HG03060 (cell line): ENCODE results near the gene PLCB1.

Experiments
- ATAC-seq: cut with Tn5 transposase; IDR thresholded peaks from one replicate; pipeline ENCODE4 v1.9.1; 2021; ENCODE audit warnings: low read depth, moderate number of reproducible peaks; ENCODE audit not compliant: unreplicated experiment

The PLCB1 gene

DNA sequence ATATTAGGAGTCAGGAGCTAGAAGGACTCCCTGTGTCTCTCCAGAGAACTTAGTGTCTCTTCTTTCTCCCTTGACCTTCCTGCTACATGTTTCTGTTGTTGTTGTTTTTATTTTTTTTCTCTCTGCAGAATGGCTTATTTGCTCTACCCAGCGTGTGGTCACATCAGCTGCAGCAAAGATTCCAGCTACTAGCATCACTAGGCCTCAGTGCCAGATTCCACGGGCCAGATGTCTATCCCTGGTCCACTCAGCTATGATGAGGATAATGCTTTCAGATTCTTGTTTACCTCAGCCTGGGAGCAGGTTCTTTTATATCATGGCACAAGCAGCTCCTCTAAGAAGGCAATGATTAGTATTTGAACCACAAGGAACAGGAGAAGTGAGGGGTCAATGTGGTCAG lies 110.0 kb downstream of the PLCB1 start:
- no peak for ATAC-seq

DNA sequence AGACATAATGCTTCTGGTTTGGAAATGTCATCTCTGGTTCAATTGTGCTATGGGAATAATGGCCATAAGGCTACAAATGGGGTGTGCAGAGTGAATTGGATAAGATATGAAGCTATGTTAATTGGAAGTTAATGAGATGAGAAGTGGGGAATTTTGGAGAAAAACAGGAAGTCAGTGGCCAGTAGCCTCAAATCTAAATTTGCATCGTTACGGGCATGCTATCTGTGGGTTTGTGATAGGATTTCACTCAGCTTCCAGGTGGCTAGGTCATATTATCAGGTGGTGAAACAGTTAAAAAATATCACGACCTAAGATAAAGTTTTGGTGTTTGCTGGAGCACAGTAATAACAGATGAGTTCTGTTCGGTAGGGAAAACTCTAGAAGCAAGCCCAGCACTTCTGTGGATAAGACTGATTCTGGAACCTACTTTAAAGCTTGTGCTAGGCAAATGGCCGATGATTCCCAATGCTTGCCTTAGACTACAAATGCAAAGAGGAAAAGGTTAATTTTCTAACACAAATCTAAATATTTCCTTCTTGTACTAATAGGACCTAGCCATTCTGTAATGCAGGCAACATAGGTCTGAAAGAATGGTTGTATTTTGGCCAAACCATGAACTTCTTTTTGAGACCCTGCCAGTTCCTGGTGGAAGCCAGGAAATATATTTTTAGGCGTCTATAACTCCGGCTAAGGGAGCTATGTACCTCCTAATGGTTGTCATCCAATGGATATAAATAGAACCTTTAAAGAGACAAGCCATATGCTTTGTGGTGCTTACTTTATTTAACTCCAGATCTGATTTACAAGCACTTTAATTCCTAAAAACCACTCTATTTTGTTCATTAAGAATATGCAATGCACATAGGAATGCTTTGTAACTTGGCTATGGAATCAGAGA lies 111.0 kb downstream of the PLCB1 start:
- ATAC-seq = no peak

DNA sequence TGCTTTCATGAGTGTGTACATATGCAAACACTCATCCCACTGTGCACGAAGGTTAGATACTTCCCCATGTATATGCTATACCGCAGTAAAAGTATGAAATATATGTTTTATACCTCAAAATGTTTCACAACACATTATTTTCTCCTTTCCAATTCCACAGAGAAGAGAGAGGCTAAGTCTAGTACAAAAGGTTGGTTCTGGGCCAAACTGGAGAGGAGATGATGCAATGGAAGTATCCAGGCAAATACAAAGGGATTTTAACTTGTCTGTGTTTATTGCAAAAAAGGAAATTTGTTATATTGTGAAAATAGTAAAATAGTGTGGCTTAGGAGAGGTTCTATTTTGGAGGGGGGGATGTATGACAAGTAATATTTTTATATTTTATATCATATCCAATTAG lies 112.6 kb downstream of the PLCB1 start:
- ATAC-seq = no peak

DNA sequence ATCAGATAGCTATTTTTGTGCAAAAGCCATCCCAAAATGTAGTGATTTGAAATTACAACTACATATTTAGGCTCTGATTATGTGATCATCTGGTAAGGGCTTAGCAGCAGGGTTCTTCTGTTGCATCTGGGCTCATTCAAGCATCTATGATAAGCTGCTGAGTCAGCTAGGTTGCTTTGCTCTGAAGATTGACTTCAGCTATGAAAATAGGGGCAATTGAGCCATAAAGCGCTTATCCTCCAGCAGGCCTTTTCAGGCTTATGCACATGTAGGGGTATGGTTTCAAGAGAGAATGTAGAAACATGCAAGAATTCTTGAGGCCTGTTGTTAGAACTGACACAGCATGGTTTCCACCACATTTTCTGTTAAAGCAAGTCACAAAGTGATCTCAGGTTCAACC lies 114.1 kb downstream of the PLCB1 start:
- no peak for ATAC-seq

DNA sequence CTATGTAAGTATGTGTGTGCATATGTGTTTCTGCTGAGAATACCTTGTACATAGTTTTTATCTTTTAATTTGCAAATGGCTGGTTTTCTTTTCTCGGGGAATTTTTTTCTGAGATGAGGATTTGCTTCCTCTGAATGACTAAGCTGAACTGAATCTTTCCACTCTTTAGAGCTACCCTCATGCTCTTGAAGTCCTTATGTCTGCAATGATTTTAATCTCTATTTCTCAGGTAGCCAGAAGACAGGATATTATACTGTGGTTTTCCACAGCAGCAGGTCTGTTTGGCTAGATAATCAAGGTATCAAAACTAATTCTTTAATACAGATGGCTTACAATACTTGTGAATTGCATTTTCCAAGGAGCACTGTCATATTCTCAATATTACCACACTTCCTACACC lies 114.7 kb downstream of the PLCB1 start:
- ATAC-seq = no peak

DNA sequence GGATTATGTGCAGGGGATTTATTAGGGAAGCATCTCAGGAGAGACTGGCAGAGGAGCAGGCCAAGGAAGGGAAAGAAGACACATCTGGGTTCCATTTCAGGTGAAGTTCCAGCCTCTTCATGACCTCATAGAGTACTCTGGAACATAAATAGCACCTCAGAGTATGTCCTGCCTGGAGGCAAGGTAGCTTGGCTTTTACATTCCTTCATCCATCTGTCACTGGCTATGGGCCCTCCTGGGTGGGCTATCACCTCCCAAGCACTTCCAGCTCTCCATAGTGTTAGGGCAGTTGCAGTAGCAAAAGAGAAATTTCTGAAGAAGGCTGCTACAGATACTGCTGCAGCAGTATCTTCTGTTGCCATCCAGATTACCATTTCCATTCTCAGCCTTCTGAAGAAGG lies 116.0 kb downstream of the PLCB1 start:
- no peak for ATAC-seq

DNA sequence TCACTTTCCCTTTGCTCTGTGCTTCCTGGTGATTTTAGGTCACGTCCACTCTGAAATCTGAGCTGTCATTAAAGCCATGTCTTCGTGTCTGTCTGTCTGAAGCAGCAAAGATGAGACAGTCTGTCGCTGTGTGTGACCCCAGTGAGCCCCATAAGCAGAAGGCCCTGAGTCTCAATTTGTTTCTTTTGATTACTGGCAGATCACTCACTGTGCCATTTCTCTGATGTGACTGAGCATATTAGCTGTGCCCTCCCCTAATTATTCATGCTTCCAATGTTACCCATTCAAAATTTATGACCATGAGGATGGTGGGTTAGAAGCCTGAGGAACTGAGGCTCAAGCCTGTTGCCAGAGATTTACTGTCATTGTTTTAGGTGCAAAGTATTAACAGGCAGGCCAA lies 117.6 kb downstream of the PLCB1 start:
- ATAC-seq = no peak

DNA sequence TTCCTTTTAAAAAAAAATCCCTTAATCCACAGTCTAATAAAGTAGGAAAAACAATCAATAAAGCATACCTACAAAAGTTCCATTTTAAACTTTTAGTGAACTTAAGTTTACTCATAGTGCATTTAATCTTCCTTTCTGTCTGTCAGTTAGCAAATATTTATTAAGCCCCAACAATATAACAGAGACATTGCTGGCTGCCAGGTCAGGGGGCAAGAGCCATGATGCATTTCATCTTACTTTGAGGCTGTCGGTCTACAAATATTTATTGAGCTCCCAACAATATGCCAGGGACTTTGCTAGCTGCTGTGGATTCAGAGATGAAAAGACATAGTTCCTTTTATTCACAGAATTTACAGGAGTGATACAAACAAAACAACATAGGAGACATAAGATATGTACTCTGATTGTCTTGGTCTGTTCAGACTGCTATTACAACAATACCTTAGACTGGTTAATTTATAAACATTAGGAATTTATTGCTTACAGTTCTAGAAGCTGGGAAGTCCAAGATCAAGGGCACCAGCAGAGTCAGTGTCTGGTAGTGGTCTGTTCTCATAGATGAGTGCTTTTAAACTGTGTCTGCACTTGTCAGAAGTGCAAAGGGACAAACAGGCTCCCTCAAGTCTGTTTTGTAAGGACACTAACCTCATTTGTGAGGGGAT lies 118.6 kb downstream of the PLCB1 start:
- no peak for ATAC-seq

DNA sequence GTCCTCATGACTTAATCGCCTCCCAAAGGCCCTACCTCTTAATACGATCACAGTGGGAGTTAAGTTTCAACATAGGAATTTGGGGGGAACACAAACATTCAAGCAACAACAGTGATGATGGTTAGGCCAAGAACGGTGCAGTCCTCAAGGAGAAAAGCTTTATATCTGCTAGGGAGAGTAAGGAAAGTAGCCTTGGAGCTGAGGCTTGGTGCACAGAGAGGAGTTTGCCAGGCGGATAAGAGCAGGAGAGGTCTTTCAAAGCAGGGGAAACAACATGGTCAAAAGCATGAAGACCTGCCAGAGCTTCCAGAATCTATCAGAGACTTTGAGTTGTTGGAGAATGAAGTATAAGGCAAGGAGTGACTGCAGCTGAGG lies 119.1 kb downstream of the PLCB1 start:
- no peak for ATAC-seq

DNA sequence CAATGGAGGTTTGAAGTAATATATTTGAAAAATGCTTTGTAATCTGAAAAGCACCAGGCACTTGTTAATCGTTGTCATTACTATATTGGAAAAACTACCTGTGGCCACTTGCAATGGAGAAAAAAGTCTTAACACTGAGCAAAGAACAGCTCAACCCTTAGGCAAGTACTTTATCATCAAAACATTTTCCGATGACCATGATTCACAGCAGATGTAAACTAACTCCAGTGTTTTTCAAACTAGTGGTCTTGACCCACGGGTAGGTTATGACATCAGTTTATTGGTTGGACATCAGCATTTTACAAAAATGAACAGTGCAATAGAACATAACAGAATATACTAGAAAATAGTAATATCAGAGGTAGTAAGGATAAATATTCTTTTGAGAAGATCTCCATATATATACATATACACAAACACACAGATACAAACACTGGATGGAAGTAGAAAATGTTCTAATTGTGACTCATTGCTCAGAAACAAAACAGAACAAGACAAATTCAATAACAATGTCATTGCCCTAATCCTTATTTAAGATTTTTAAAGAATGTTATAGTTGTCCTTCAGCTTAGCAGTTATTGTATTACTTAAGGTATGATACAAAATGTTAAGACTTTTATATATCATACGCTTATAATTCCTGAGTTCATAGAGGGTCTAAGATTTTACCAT lies 123.0 kb downstream of the PLCB1 start:
- no peak for ATAC-seq

DNA sequence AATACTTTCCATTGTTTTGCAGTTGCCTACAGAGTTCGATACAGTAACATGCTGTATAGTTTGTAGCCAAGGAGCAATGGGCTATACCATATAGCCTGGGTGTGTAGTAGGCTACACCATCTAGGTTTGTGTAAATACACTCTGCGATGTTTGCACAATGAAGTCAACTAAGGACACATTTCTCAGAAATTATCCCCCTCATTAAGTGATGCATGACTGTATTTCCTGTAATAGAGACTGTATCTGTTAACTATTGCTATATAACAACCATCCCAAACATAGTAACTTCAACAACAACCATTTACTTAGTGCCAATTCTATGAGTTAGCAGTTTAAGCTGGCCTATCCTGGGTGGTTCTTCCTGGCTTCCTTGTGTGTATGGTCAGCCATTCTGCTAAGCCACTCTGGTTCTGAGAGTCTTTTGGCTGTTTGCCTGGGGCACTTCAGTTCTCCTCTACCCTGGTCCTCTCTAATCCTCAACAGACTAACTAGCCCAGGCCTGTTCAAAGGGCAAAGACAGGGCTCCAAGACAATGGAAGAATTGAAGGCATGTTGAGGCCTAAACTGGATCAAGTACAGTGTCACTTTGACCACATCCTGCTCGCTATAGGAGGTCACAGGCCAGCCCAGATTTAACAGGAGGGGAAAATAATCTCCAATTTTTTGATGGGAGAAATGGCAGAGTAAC lies 124.0 kb downstream of the PLCB1 start:
- ATAC-seq = no peak

DNA sequence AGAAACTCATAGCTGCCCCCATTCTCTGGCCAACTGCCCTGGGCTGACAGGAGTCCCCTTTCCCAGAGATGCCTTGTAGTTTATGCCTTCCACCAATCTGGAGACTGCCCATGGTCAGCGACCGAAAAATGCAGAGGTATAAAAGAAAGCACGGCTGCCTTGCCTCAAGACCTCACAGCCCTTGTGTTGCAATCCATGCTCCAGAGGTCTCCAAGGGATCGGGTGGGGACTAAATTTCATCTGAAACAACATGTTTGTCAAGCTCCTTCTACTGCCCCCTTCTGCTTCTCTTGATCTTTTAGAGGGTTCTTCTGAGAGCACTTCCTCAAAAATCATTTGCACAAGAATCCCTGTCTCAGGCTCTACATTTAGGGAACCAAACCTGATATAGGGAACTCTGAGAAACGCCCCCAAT lies 128.8 kb downstream of the PLCB1 start:
- no peak for ATAC-seq

DNA sequence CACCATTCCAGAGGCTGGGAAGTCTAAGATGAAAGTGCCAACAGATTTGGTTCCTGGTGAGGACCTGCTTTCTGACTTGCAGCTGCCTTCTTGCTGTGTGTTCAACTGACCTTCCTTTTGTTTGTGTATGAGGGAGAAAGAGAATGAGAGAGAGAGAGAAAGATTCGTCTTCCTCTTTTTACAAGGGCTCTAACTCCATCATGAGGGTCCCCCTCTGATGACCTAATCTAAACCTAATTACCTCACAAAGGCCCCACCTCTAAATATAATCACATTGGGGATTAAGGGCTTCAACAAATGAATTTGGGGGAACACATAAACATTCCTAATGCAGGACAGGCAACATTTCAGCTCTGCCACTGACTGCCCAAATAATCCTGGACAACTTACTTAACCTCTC lies 130.7 kb downstream of the PLCB1 start:
- no peak for ATAC-seq

DNA sequence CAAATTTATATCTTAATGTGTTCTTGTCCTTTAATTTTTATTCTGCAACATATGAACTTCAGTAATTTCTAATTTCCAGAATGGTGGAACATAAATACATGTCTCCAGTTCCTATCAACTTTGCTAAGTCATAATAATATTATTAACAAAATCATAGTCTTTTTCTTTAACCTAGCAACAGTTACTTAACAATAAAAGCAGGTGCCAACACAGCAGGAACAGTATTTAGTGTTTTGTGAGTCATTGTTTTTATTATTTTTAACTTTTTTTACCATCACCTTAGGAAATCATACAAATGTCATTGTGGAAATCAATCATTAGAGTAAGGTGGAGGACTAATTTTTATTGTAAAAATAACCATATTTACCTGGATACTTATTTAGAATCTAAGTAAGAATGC lies 133.5 kb downstream of the PLCB1 start:
- no peak for ATAC-seq

DNA sequence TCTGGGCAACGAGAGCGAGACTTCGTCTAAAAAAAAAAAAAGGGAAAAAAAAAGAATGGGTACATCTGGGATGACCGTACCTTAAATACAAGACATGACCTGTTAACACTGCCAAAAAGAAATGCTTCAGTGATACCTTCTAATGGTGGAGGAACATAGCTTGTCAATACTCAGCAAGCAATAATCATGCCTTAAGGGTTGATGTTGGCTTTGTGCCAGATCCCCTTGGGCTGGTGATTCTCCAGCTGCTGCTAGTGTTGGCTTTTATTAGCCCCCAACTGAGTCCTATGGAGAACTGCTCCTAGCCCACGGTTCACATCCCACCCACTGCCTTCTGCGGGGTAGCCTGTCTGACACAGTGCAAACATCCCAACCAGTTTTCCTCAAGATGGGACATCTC lies 134.9 kb downstream of the PLCB1 start:
- ATAC-seq = no peak

DNA sequence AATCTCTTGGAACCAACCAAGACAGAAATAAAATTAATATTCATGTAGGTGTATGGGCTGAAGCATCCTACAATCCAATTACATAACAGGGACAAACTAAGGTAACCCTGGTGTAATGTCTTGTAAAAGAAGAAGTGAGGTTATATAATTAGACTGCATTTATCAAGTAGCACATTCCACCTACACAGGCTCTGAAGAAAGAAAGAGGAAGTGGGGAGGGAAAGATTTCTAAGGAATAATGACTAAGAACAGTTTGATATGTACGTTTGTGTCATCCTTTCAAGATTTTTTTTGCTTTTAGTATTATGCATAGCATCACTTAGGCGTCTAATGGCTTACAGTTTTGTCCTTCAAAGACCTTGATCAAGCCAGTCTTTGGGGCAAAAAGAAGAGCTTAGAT lies 139.7 kb downstream of the PLCB1 start:
- ATAC-seq = no peak

DNA sequence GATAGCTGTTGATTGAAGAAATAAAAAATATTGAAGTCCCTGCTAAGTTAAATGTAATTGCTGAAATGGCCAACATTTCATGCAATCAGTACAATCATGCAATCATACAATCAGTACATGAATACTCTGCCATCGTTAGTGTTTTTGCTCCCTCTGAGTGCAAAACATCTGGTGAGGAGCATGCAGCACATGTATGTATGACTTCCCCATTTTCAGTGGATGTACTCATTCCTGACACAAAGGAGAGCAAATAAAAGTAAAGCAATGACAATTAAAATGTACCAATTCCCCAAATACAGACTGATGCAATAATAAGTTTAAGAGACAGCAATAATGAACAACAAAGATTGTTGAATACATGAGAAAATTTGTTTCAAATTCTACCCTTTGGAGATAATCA lies 140.7 kb downstream of the PLCB1 start:
- ATAC-seq = no peak

DNA sequence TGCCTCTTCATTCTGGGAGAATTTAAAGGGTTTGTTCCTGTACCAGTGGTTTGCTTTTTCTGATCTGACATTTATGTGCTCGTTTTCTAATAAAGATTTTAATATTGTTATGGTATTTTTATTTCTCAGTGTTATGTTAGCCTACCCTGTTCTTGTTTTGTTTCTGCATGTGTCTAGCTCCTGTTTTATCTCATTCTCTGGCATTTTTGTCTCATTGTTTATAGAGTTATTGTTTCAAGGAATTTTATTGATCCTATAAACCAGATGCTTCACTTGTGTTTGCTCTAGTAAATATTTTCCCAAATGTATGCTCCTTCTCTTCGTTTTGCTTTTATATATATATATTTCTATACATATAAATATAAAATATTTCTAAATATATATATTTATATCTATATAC lies 152.8 kb downstream of the PLCB1 start:
- ATAC-seq = no peak

DNA sequence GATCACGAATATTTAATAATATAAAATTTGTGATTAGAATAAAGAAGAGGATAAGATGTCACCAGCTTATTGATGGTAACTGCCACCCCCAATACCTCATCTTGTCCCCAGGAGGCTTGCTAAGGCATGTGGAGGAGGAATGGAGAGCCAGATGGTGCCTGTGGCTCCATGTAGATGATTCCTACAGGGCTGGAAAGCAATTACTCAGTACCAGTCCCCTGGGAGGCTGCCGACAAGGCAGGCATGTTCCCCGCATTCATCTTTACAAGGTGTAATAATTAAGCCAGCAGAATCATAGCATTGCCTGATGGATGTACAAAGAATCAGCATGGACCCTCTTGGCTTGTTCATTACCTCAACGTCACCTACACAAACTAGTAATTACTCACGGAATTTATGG lies 155.3 kb downstream of the PLCB1 start:
- ATAC-seq = no peak

DNA sequence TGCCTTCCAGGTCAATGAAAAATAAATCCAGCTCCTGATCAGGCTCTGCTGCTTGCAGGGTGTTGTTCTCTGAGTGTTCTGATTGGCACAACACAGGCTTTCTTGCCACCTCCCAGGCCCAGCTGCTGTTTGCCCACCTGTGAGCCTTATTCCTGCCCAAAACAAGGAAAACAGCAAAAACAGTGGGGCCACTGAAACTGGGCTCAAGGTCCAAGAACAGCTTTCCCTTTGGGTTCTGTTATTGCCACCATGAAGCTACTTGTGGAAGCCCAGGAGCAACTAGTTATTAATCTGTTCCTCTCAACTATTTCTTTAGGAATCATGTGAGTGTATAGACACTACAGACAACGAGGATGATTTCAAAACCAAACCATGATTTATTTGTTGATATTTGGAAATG lies 159.1 kb downstream of the PLCB1 start:
- no peak for ATAC-seq

DNA sequence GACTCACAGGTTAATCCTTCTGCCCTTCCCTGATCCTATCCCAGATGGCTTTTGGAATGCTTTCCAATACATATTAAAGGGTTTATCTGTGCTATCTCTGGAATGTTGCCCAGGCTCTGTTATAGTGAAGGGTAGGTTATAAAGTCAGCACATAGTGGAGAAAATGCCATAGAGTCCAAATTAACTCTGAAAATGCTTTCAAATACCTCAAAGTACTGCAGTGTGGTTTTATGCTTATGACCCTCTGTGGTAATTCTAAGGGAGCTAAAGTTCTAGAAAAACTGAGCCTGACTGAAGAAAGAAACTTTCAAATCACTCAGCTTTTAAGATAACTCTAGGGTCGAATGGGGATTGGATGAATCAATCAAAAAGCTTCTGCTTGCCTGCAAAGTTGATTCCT lies 159.8 kb downstream of the PLCB1 start:
- ATAC-seq = no peak
